GM18507 (cell line): ENCODE results near the gene DOCK3.

Experiments used
- DNase-seq: peaks from one replicate; pipeline ENCODE4 v3.0.0; 2011; ENCODE audit warnings: low read depth; ENCODE audit not compliant: insufficient read length; ENCODE audit errors: extremely low spot score
- FAIRE-seq: peaks from 2 replicates; lab custom pipeline; 2011; peaks lifted over from hg19 to GRCh38; lab: Jason Lieb, UNC

Gene DOCK3

GRCh38 chr3:51403675-51404074 lies 728.9 kb downstream of the DOCK3 start:
- FAIRE-seq (no peak), DNase-seq (no peak)

DNA sequence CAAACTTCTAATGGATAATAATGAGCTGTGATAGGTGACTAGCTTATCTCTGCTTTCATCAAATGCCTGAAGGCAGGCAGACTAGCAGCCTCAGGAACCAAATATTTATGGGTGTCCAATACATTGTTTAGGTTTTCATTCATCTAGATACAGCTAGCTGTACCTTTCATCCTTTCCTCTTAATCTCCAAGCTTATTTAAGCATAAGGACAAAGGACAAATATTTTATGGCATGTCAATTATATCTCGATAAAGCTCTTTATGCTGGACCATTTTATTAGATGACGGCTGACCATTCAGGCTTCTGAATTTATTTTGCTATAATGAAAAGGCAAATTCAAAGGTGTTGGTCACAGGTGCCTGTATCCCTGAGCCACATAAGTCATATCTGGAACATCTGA lies 733.3 kb downstream of the DOCK3 start:
- DNase-seq (no peak), FAIRE-seq (no peak)

DNA sequence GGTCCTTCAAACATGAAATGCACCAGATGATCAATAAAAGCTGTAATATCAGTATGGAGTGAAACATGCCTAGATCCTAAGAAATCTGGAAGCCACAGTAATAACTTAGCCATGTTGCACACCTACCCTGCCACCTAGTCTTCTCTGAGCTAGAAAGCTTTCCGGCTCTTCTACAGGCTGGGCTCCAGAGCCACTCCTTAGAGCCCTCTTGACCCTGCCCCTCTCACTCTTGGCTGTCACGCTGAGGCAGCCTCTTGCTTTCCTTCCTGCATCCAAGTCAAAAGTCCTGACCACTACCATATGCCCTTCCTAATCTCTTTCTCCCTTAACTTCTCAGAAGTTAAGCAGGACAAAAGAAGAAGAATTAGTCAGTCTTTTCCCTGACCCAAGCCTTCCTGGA lies 734.1 kb downstream of the DOCK3 start:
- DNase-seq = no peak
- no peak for FAIRE-seq

DNA sequence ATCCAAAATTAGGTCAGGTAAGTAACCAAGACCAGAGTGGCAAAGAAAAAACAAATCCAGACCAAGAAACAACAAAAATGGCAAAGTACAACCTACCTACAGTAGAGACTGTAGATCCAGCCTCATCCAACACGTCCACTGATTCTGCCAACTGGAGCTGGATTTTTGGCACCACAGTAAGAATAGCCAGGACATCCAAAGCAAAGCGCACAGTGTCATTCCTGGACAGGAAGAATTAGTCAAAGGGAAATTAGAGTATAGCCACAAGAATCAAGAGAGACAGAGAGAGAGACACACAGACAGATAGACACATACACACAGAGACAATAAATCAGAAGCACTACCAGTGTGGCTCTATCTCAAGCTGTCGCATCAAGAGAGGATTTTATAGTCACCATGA lies 747.5 kb downstream of the DOCK3 start:
- FAIRE-seq = no peak

DNA sequence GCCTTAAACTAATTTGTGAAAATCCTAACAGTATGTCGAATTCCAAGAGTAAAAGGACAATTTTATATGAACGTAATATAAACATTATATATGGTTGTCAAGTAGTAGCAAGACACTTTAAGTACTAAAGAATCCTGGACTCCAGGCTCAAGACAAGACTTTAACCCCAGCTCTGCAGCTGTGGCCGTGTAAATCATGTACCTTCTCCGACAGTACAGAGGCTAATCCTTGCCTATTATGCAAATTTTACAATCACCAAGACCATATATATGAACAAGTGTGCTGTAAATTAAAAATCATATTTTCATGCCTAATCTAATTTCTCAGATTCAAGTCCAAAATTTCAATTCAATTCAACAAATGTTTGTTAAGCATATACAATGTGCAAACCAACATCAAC lies 752.2 kb downstream of the DOCK3 start:
- DNase-seq = no peak
- no peak for FAIRE-seq

More for the DNA sequence above, 747.5 kb downstream of the DOCK3 start:
- DNase-seq = no peak

- FAIRE-seq = no peak
- DNase-seq = no peak
Observed at GRCh38 chr3:51429138-51429537, 754.4 kb downstream of the DOCK3 start.
